ENCODE data around the gene RBM22. TPM values are rescaled to one million over a fixed set of nuclear protein-coding genes. Genes with fewer than 3 reads are reported as not detected.

RBM22 gene
- total RNA-seq, 1 experiment from 2014 or later, result 35.2 TPM

- DNase-seq, result peak; percentile 50
- no peaks in the 10 kb centered on the region for H3K36me3 ChIP-seq (replicated peaks; ENCODE audit: control insufficient read depth, insufficient read depth, low read length)
- no peaks in the 10 kb centered on the region for H3K27me3 ChIP-seq (ENCODE audit: control insufficient read depth, insufficient read depth, low read length)
- no peak overlapping the region for H3K4me3 ChIP-seq (ENCODE audit: insufficient read depth, low read depth, low read length)
These were observed 37.9 kb downstream of the RBM22 start for GRCh38 chr5:150662731-150663516.

GRCh38 chr5:150661821-150662596 is 38.9 kb downstream of the RBM22 start:
- Histone ChIP-seq H3K27me3 (ENCODE audit: control insufficient read depth, insufficient read depth, low read length) (peaks cover 4% of the 10 kb centered on the region), H3K4me3 (ENCODE audit: insufficient read depth, low read depth, low read length) (no peak overlapping the region), H3K36me3 (replicated peaks; ENCODE audit: control insufficient read depth, insufficient read depth, low read length) (no peaks in the 10 kb centered on the region)
- peak; percentile 13 for DNase-seq

DNA sequence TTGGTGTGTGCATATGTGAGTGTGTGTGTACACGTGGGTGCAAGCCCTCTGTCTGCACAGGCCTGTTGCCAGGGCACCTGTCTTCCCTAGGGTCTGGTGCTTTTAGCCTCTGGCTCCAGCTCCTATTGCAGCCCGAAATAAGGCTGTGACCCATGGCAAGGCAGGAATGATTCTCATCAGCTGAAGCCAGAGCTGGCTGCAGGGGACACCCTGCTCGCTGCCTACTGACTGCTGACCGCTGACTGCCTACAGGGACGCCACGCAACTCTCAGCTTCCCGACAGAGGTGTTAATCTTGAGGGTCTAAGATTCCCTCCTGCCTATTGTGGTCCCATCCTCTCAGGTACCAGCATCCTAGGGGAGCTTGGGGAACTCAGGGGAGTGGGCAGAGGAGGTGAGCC is 39.8 kb downstream of the RBM22 start, which contains the start of gene MYOZ3:
Gene MYOZ3, plus strand, starts transcription at position 166 of the 400 bp plus-strand sequence. CDS start 1,691 bp downstream, outside the sequence.
- no peak within 1 kb of the TSS for H3K4me3 ChIP-seq (ENCODE audit: insufficient read depth, low read depth, low read length)
- H3K36me3 ChIP-seq (replicated peaks; ENCODE audit: control insufficient read depth, insufficient read depth, low read length), result no peaks in the 10 kb centered on the region
- DNase-seq, result peak; percentile 40
- peaks cover 4% of the 10 kb centered on the region for H3K27me3 ChIP-seq (ENCODE audit: control insufficient read depth, insufficient read depth, low read length)

DNA sequence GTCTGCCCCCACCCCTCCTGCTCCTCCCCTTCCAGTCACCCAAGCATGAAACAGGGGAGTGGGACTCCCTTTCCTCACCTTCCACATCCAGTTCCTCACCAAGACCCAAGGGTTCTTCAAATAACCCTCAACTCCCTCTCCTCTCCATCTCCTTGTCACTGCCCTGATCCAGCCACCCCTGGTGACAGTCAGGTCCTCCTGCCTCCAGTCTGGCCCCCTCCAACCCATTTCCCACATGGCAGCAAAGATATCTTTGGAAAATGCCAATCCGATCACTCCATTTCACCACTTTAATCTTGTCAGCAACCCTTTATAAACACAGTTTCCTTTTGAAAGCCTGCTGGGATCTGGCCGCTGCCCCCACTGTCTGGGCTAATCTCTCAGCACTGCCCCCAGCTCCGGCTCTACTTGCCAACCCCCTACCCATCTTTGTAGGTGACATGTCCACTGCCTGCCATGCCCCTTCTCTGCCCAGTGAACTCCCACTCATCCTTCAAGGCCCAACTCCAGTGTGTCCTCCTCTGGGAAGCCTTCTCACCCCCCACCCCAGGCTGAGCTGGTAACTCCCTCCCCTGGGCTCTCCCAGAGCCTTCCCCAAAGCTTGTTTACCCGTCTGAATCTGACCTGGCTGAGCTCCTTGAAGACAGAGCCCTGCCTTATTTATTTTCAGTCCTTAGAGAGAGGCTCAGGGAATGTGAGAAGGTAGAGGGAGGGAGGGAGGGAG is 40.6 kb downstream of the RBM22 start:
- peak; percentile 59 for DNase-seq
- H3K36me3 ChIP-seq (replicated peaks; ENCODE audit: control insufficient read depth, insufficient read depth, low read length), result no peaks in the 10 kb centered on the region
- H3K4me3 ChIP-seq (ENCODE audit: insufficient read depth, low read depth, low read length), result no peak overlapping the region
- H3K27me3 ChIP-seq (ENCODE audit: control insufficient read depth, insufficient read depth, low read length), result peaks cover 4% of the 10 kb centered on the region

GRCh38 chr5:150659360-150660107 is 41.3 kb downstream of the RBM22 start:
- no peak overlapping the region for H3K4me3 ChIP-seq (ENCODE audit: insufficient read depth, low read depth, low read length)
- peaks cover 4% of the 10 kb centered on the region for H3K27me3 ChIP-seq (ENCODE audit: control insufficient read depth, insufficient read depth, low read length)
- no peak for DNase-seq
- H3K36me3 ChIP-seq (replicated peaks; ENCODE audit: control insufficient read depth, insufficient read depth, low read length), result no peaks in the 10 kb centered on the region

- Histone ChIP-seq H3K36me3 (replicated peaks; ENCODE audit: control insufficient read depth, insufficient read depth, low read length) (no peaks in the 10 kb centered on the region), H3K27me3 (ENCODE audit: control insufficient read depth, insufficient read depth, low read length) (peaks cover 4% of the 10 kb centered on the region), H3K4me3 (ENCODE audit: insufficient read depth, low read depth, low read length) (no peak overlapping the region)
- DNase-seq, result peak; percentile 61
These were observed 42.1 kb downstream of the RBM22 start for GRCh38 chr5:150658699-150659265.

DNA sequence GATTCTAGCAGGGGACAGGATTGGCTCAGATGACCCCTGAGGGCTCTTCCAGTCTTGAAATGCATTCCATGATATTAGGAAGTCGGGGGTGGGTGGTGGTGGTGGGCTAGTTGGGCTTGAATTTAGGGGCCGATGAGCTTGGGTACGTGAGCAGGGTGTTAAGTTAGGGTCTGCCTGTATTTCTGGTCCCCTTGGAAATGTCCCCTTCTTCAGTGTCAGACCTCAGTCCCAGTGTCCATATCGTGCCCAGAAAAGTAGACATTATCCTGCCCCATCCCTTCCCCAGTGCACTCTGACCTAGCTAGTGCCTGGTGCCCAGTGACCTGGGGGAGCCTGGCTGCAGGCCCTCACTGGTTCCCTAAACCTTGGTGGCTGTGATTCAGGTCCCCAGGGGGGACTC is 42.7 kb downstream of the RBM22 start:
- H3K4me3 ChIP-seq (ENCODE audit: insufficient read depth, low read depth, low read length), result no peak overlapping the region
- peaks cover 4% of the 10 kb centered on the region for H3K27me3 ChIP-seq (ENCODE audit: control insufficient read depth, insufficient read depth, low read length)
- H3K36me3 ChIP-seq (replicated peaks; ENCODE audit: control insufficient read depth, insufficient read depth, low read length), result no peaks in the 10 kb centered on the region
- peak; percentile 12 for DNase-seq

GRCh38 chr5:150656191-150657132 is 44.4 kb downstream of the RBM22 start:
- Histone ChIP-seq H3K36me3 (replicated peaks; ENCODE audit: control insufficient read depth, insufficient read depth, low read length) (no peaks in the 10 kb centered on the region), H3K4me3 (ENCODE audit: insufficient read depth, low read depth, low read length) (peak overlapping the region; percentile 64), H3K27me3 (ENCODE audit: control insufficient read depth, insufficient read depth, low read length) (peaks cover 4% of the 10 kb centered on the region)
- DNase-seq, result peak; percentile 100

DNA sequence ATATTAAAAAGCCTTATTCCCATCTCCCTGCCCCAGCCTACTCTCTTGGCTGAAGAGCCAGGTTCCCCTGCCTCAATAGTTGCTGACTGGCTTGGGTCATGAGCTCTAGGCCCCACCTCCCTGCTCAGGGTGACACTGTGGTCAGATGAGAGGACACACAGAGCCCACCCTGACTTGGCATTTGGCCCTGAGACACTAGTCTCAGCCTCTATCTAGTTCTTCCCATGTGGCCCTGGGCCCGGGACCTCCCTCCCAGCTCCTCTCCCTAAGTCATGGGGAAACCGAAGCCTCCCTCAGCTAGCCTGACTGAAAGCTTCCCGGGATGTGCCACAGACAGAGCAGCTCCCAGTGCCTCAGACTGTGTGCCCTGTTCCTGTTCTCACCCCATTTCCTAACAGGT is 45.6 kb downstream of the RBM22 start:
- Histone ChIP-seq H3K27me3 (ENCODE audit: control insufficient read depth, insufficient read depth, low read length) (peaks cover 4% of the 10 kb centered on the region), H3K4me3 (ENCODE audit: insufficient read depth, low read depth, low read length) (no peak overlapping the region), H3K36me3 (replicated peaks; ENCODE audit: control insufficient read depth, insufficient read depth, low read length) (no peaks in the 10 kb centered on the region)
- no peak for DNase-seq

DNA sequence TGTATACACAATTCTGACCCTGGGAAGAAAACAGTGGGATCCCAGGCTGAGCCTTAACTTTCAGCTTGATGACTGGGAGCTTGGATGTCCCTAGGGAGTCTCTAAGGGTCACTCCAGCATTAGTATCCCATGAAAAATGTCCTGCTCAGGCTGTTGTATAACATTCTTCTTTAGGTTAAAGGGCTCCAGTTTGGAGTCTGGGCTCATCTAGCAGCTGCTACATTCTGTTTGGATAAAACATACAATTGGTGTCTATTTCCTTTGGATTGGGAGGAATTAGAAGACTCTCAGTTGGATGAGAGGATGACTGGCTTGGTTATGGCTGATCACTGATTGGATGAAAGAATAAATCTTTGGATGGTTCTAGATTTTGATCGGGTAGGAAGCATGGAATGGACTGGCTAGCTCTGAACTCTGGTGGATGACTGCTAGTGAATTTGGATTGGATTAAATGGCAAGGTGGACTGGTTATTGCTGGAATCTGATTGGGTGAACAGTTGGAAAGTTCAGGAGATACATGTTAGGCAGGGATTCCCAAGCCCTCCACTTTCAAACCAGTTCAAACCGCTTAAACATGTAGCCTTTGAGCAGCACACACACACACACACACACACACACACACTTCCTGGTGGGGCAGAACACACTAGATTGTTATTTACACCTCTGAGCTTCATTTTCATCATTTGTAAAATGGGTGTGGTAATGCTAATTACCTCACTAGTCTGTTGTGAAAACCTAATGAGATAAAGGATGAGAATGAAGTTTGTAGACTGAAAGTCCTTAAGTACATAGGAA is 46.9 kb downstream of the RBM22 start:
- Histone ChIP-seq H3K27me3 (ENCODE audit: control insufficient read depth, insufficient read depth, low read length) (peaks cover 4% of the 10 kb centered on the region), H3K36me3 (replicated peaks; ENCODE audit: control insufficient read depth, insufficient read depth, low read length) (no peaks in the 10 kb centered on the region), H3K4me3 (ENCODE audit: insufficient read depth, low read depth, low read length) (no peak overlapping the region)
- DNase-seq, result no peak

DNA sequence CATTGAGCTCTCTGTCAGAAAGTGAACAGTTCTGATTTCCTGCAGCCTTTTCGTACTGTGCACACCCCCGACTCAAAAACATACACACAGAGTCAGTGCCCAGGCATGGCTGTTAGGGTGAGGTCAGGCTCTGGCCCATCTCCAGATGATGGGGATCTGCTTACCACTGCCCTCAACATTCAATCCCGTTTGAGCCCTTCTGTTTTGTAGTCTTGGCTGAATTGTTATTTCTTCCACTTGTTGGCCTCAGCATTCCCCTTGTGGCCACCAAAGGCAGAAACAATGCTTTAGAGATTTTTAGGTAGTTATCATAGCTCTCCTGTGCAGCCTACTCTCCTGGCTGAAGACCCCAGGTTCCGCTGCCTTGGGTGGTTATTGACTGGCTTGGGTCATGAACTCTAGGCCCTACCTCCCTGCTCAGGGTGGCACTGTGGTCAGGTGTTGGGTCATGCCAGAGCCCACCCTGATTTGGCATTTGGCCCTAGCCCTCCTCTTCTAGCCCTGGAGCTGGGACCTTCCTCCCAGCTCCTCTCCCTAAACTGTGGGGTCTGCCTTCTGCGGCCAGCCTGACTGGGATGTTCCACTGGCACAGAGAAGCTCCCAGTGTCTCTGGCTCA is 47.6 kb downstream of the RBM22 start:
- H3K4me3 ChIP-seq (ENCODE audit: insufficient read depth, low read depth, low read length), result no peak overlapping the region
- peaks cover 4% of the 10 kb centered on the region for H3K27me3 ChIP-seq (ENCODE audit: control insufficient read depth, insufficient read depth, low read length)
- no peaks in the 10 kb centered on the region for H3K36me3 ChIP-seq (replicated peaks; ENCODE audit: control insufficient read depth, insufficient read depth, low read length)
- no peak for DNase-seq
